ENCODE results near the gene GAS7. TPM values are rescaled to one million over a fixed set of nuclear protein-coding genes. Genes with fewer than 3 reads are reported as not detected.

GAS7 gene
- total and polyA plus RNA-seq, 4 donors, result 1.2 to 136 (median 32.3) TPM

GRCh38 chr17:10042589-10043244 is 155.7 kb downstream of the GAS7 start:
- WGBS, 2 donors, result 62 to 77% methylated on average over 9 of the region's 9 CpGs
- intact Hi-C loops (cut with DNase I), result no loop called here
- H3K27ac ChIP-seq (ENCODE audit: low read depth in 1 of 2, low read length in 2 of 2), result no peak overlapping the region
- DNase-seq (no peak), ATAC-seq (ENCODE audit: low FRiP score) (peak; percentile 74)
- no peaks in the 10 kb centered on the region for H3K27me3 ChIP-seq (ENCODE audit: control insufficient read depth in 1 of 2, insufficient read depth in 2 of 2, low read length in 1 of 2)
- no peak overlapping the region for H3K4me3 ChIP-seq (ENCODE audit: low read length in 2 of 2)
- H3K4me1 ChIP-seq (ENCODE audit: control insufficient read depth in 1 of 2, insufficient read depth in 2 of 2, low read length in 2 of 2), result no peaks in the 10 kb centered on the region
- no peaks in the 10 kb centered on the region for H3K36me3 ChIP-seq (ENCODE audit: control insufficient read depth in 1 of 2, insufficient read depth in 2 of 2, low read length in 1 of 2)
- no peaks in the 10 kb centered on the region for H3K9me3 ChIP-seq (ENCODE audit: control insufficient read depth, low read length)

GRCh38 chr17:10041916-10042588 is 156.4 kb downstream of the GAS7 start:
- Histone ChIP-seq H3K36me3 (ENCODE audit: control insufficient read depth in 1 of 2, insufficient read depth in 2 of 2, low read length in 1 of 2) (no peaks in the 10 kb centered on the region), H3K4me1 (ENCODE audit: control insufficient read depth in 1 of 2, insufficient read depth in 2 of 2, low read length in 2 of 2) (no peaks in the 10 kb centered on the region), H3K27me3 (ENCODE audit: control insufficient read depth in 1 of 2, insufficient read depth in 2 of 2, low read length in 1 of 2) (no peaks in the 10 kb centered on the region), H3K27ac (ENCODE audit: low read depth in 1 of 2, low read length in 2 of 2) (no peak overlapping the region), H3K9me3 (ENCODE audit: control insufficient read depth, low read length) (no peaks in the 10 kb centered on the region), H3K4me3 (ENCODE audit: low read length in 2 of 2) (no peak overlapping the region)
- DNase-seq (no peak), ATAC-seq (ENCODE audit: low FRiP score) (peak; percentile 73)
- 68 to 85% methylated on average over 16 to 17 of the region's 17 CpGs for WGBS, 2 donors
- intact Hi-C loops (cut with DNase I), result no loop called here

- Histone ChIP-seq H3K4me1 (ENCODE audit: control insufficient read depth in 1 of 2, insufficient read depth in 2 of 2, low read length in 2 of 2) (no peaks in the 10 kb centered on the region), H3K27me3 (ENCODE audit: control insufficient read depth in 1 of 2, insufficient read depth in 2 of 2, low read length in 1 of 2) (no peaks in the 10 kb centered on the region), H3K27ac (ENCODE audit: low read depth in 1 of 2, low read length in 2 of 2) (no peak overlapping the region), H3K9me3 (ENCODE audit: control insufficient read depth, low read length) (no peaks in the 10 kb centered on the region), H3K4me3 (ENCODE audit: low read length in 2 of 2) (no peak overlapping the region), H3K36me3 (ENCODE audit: control insufficient read depth in 1 of 2, insufficient read depth in 2 of 2, low read length in 1 of 2) (no peaks in the 10 kb centered on the region)
- no peak for DNase-seq
- ATAC-seq (ENCODE audit: low FRiP score), result no peak
- intact Hi-C loops (cut with DNase I), result no loop called here
- 69 to 88% methylated on average over 4 of the region's 4 CpGs for WGBS, 2 donors
These were observed 157.2 kb downstream of the GAS7 start for GRCh38 chr17:10041287-10041612.

- DNase-seq (peak; percentile 77 to 82), ATAC-seq (ENCODE audit: low FRiP score) (peak; percentile 76)
- no peak overlapping the region for H3K4me3 ChIP-seq (ENCODE audit: low read length in 2 of 2)
- WGBS, 2 donors, result 75% methylated on average over 11 of the region's 11 CpGs
- no peaks in the 10 kb centered on the region for H3K9me3 ChIP-seq (ENCODE audit: control insufficient read depth, low read length)
- intact Hi-C loops (cut with DNase I), result no loop called here
- no peaks in the 10 kb centered on the region for H3K27me3 ChIP-seq (ENCODE audit: control insufficient read depth in 1 of 2, insufficient read depth in 2 of 2, low read length in 1 of 2)
- H3K27ac ChIP-seq (ENCODE audit: low read depth in 1 of 2, low read length in 2 of 2), result no peak overlapping the region
- no peaks in the 10 kb centered on the region for H3K4me1 ChIP-seq (ENCODE audit: control insufficient read depth in 1 of 2, insufficient read depth in 2 of 2, low read length in 2 of 2)
- no peaks in the 10 kb centered on the region for H3K36me3 ChIP-seq (ENCODE audit: control insufficient read depth in 1 of 2, insufficient read depth in 2 of 2, low read length in 1 of 2)
These were observed 161.8 kb downstream of the GAS7 start for GRCh38 chr17:10036511-10037061.

- DNase-seq, result no peak
- no peaks in the 10 kb centered on the region for H3K4me1 ChIP-seq (ENCODE audit: control insufficient read depth in 1 of 2, insufficient read depth in 2 of 2, low read length in 2 of 2)
- no peaks in the 10 kb centered on the region for H3K27me3 ChIP-seq (ENCODE audit: control insufficient read depth in 1 of 2, insufficient read depth in 2 of 2, low read length in 1 of 2)
- no peaks in the 10 kb centered on the region for H3K36me3 ChIP-seq (ENCODE audit: control insufficient read depth in 1 of 2, insufficient read depth in 2 of 2, low read length in 1 of 2)
- ATAC-seq (ENCODE audit: low FRiP score), result no peak
- 76 to 80% methylated on average over 4 of the region's 4 CpGs for WGBS, 2 donors
- no peak overlapping the region for H3K27ac ChIP-seq (ENCODE audit: low read depth in 1 of 2, low read length in 2 of 2)
- intact Hi-C loops (cut with DNase I), result no loop called here
- no peaks in the 10 kb centered on the region for H3K9me3 ChIP-seq (ENCODE audit: control insufficient read depth, low read length)
- H3K4me3 ChIP-seq (ENCODE audit: low read length in 2 of 2), result no peak overlapping the region
These were observed 162.5 kb downstream of the GAS7 start for GRCh38 chr17:10035885-10036284.

GRCh38 chr17:10034719-10035475 is 163.5 kb downstream of the GAS7 start:
- H3K4me3 ChIP-seq (ENCODE audit: low read length in 2 of 2), result no peak overlapping the region
- no peaks in the 10 kb centered on the region for H3K36me3 ChIP-seq (ENCODE audit: control insufficient read depth in 1 of 2, insufficient read depth in 2 of 2, low read length in 1 of 2)
- no peak for ATAC-seq (ENCODE audit: low FRiP score)
- no peaks in the 10 kb centered on the region for H3K4me1 ChIP-seq (ENCODE audit: control insufficient read depth in 1 of 2, insufficient read depth in 2 of 2, low read length in 2 of 2)
- H3K9me3 ChIP-seq (ENCODE audit: control insufficient read depth, low read length), result no peaks in the 10 kb centered on the region
- H3K27me3 ChIP-seq (ENCODE audit: control insufficient read depth in 1 of 2, insufficient read depth in 2 of 2, low read length in 1 of 2), result no peaks in the 10 kb centered on the region
- no peak for DNase-seq
- H3K27ac ChIP-seq (ENCODE audit: low read depth in 1 of 2, low read length in 2 of 2), result no peak overlapping the region
- 87 to 92% methylated on average over 15 of the region's 15 CpGs for WGBS, 2 donors
- intact Hi-C loops (cut with DNase I), result no loop called here

GRCh38 chr17:10033959-10034358 is 164.4 kb downstream of the GAS7 start:
- H3K27ac ChIP-seq (ENCODE audit: low read depth in 1 of 2, low read length in 2 of 2), result no peak overlapping the region
- H3K36me3 ChIP-seq (ENCODE audit: control insufficient read depth in 1 of 2, insufficient read depth in 2 of 2, low read length in 1 of 2), result no peaks in the 10 kb centered on the region
- H3K4me3 ChIP-seq (ENCODE audit: low read length in 2 of 2), result no peak overlapping the region
- 91 to 92% methylated on average over 8 of the region's 8 CpGs for WGBS, 2 donors
- H3K4me1 ChIP-seq (ENCODE audit: control insufficient read depth in 1 of 2, insufficient read depth in 2 of 2, low read length in 2 of 2), result no peaks in the 10 kb centered on the region
- peak in 1 of 2 donors; percentile 67 for DNase-seq
- no peaks in the 10 kb centered on the region for H3K27me3 ChIP-seq (ENCODE audit: control insufficient read depth in 1 of 2, insufficient read depth in 2 of 2, low read length in 1 of 2)
- intact Hi-C loops (cut with DNase I), result no loop called here
- H3K9me3 ChIP-seq (ENCODE audit: control insufficient read depth, low read length), result no peaks in the 10 kb centered on the region
- ATAC-seq (ENCODE audit: low FRiP score), result peak; percentile 56

GRCh38 chr17:10033449-10033848 is 165.0 kb downstream of the GAS7 start:
- intact Hi-C loops (cut with DNase I), result no loop called here
- H3K9me3 ChIP-seq (ENCODE audit: control insufficient read depth, low read length), result no peaks in the 10 kb centered on the region

More at GRCh38 chr17:10033449-10033848, 165.0 kb downstream of the GAS7 start:
- no peak overlapping the region for H3K4me3 ChIP-seq (ENCODE audit: low read length in 2 of 2)
- no peaks in the 10 kb centered on the region for H3K36me3 ChIP-seq (ENCODE audit: control insufficient read depth in 1 of 2, insufficient read depth in 2 of 2, low read length in 1 of 2)
- 81 to 91% methylated on average over 10 of the region's 10 CpGs for WGBS, 2 donors
- ATAC-seq (ENCODE audit: low FRiP score), result no peak
- DNase-seq, result no peak
- H3K27ac ChIP-seq (ENCODE audit: low read depth in 1 of 2, low read length in 2 of 2), result no peak overlapping the region
- no peaks in the 10 kb centered on the region for H3K4me1 ChIP-seq (ENCODE audit: control insufficient read depth in 1 of 2, insufficient read depth in 2 of 2, low read length in 2 of 2)
- no peaks in the 10 kb centered on the region for H3K27me3 ChIP-seq (ENCODE audit: control insufficient read depth in 1 of 2, insufficient read depth in 2 of 2, low read length in 1 of 2)

Measured in aorta (tissue), 5 donors.